GM12873 (cell line): ENCODE data around the gene APOL4.

Experiments
- CTCF ChIP-seq: IDR thresholded peaks from 2 replicates; pipeline ENCODE4 v1.5.1; 2012; ENCODE audit warnings: low read depth, mild to moderate bottlenecking, moderate library complexity, low read length, control low read depth; ENCODE audit not compliant: insufficient read depth; ENCODE audit errors: missing control alignments

APOL4 gene

GRCh38 chr22:36208162-36208765, 6.7 kb upstream of the APOL4 start:
- no peak for TF ChIP-seq CTCF

GRCh38 chr22:36206255-36206654, 4.6 kb upstream of the APOL4 start:
- TF ChIP-seq CTCF, result no peak

- no peak for TF ChIP-seq CTCF
Measured at GRCh38 chr22:36204632-36205015, 3.0 kb upstream of the APOL4 start.

- TF ChIP-seq CTCF, result no peak
Measured at GRCh38 chr22:36204001-36204631, 2.5 kb upstream of the APOL4 start.

- no peak for TF ChIP-seq CTCF
Measured at GRCh38 chr22:36199001-36199551, 2.5 kb downstream of the APOL4 start.

- TF ChIP-seq CTCF, result no peak
Measured at GRCh38 chr22:36198536-36198935, 3.1 kb downstream of the APOL4 start.

GRCh38 chr22:36197514-36198146, 4.0 kb downstream of the APOL4 start:
- no peak for TF ChIP-seq CTCF
